Cardiac muscle cell (in vitro differentiated cells and primary cell): ENCODE results near the gene ABHD12. TPM values are rescaled to one million over a fixed set of nuclear protein-coding genes. Genes with fewer than 3 reads are reported as not detected.

Experiments used
- DNase-seq, 2 donors: peaks; one replicate each; pipeline versions ENCODE4 v3.0.0 to v3.0.0-alpha.2; 2010 to 2017; ENCODE audit warnings: low read depth in 1 of 2, low spot score in 1 of 2
- H3K27ac ChIP-seq: fragments of 200-600 bp; sonication (generic); 2 replicates; pipeline ENCODE4 v1.5.1; 2016
- H3K27me3 ChIP-seq: fragments of 200-600 bp; sonication (generic); 2 replicates; pipeline ENCODE4 v1.6.0; 2016; ENCODE audit warnings: control low read depth
- H3K36me3 ChIP-seq: fragments of 200-600 bp; sonication (generic); 2 replicates; pipeline ENCODE4 v1.5.1; 2016; ENCODE audit warnings: control low read depth
- H3K4me1 ChIP-seq: fragments of 200-600 bp; sonication (generic); 2 replicates; pipeline ENCODE4 v1.8.1; 2017; ENCODE audit warnings: low read depth, mild to moderate bottlenecking, mixed run types
- H3K4me3 ChIP-seq: fragments of 200-600 bp; sonication (generic); 2 replicates; pipeline ENCODE4 v1.5.1; 2016; ENCODE audit warnings: mild to moderate bottlenecking
- H3K9me3 ChIP-seq: fragments of 200-600 bp; sonication (generic); 2 replicates; pipeline ENCODE4 v1.5.1; 2017; ENCODE audit warnings: low read depth, mild to moderate bottlenecking, control low read depth
- polyA plus RNA-seq: library from polyadenylated mRNA; unstranded; fragments of >200 nt; fragmentation: Nextera tagmentation; extraction: Ambion mirVana; gene quantifications from 2 replicates; pipeline ENCODE4 v1.2.1, GENCODE V29; 2016
- total RNA-seq: library from RNA; depleted of rRNA; stranded (reverse); fragments of >200 nt; gene quantifications from 2 replicates; pipeline ENCODE4 v1.2.3, GENCODE V29; 2016
- TF ChIP-seq, protein P1 (sequence below): IDR thresholded peaks from 2 replicates; pipeline ENCODE4 v1.5.1; 2012; ENCODE audit warnings: low read depth, mild to moderate bottlenecking, low read length

Gene ABHD12
- total and polyA plus RNA-seq, 2 experiments from 2014 or later = 57.4 to 113 TPM

DNA sequence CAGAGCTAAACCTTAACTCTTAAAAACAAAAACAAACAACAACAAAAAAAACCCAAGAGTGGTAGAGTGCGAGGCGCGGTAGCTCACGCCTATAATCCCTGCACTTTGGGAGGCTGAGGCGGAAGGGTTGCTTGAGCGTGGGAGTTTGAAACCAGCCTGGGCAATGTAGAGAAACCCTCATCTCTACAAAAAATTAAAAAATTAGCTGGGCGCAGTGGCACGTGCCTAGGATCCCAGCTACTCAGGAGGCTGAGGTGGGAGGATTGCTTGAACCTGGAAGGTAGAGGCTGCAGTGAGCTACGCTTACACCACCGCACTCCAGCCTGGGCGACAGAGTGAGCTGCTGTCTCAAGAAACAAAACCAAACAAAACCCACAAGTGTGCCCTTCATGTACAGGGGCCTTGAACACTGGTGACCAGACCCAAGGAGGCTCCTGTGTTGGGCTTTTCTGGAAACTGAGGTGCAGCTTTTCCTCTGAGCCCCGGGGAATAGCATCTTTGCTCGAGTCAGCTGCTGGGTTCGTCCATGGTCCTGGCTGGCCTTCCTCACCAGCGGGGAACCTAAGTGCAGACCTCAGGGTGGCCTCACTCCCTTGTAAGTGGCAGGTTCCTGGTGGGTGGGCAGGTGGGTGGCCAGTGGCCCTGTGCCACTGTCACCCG, 102.9 kb downstream of the ABHD12 start:
- TF ChIP-seq, protein P1, sequence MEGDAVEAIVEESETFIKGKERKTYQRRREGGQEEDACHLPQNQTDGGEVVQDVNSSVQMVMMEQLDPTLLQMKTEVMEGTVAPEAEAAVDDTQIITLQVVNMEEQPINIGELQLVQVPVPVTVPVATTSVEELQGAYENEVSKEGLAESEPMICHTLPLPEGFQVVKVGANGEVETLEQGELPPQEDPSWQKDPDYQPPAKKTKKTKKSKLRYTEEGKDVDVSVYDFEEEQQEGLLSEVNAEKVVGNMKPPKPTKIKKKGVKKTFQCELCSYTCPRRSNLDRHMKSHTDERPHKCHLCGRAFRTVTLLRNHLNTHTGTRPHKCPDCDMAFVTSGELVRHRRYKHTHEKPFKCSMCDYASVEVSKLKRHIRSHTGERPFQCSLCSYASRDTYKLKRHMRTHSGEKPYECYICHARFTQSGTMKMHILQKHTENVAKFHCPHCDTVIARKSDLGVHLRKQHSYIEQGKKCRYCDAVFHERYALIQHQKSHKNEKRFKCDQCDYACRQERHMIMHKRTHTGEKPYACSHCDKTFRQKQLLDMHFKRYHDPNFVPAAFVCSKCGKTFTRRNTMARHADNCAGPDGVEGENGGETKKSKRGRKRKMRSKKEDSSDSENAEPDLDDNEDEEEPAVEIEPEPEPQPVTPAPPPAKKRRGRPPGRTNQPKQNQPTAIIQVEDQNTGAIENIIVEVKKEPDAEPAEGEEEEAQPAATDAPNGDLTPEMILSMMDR = no peak
- Histone ChIP-seq H3K36me3 (peaks cover 81% of the 10 kb centered on the region), H3K4me3 (no peak overlapping the region)

DNA sequence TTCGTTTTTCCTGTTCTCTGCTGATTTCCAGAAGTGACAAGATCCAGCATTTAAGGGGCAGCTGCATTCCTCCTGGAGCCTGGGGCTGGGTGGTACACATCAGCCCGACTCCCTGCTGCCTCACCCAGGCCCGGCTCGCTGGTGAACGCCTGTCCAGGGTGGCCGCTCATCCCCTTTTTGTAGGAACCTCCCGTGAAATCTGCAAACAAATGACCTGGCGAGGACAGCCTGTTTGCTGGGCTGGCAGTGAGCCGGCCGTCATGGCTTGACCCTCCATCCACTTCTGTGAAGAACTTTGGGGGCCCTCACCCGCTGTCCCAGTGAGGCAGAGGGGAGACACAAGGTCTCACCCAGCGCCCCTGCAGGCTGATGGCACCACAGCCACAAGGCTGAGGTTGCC, 103.7 kb downstream of the ABHD12 start:
- no peak for DNase-seq
- H3K9me3 ChIP-seq = no peaks in the 10 kb centered on the region
- H3K27me3 ChIP-seq = no peaks in the 10 kb centered on the region
- no peaks in the 10 kb centered on the region for H3K4me1 ChIP-seq
- H3K4me3 ChIP-seq = no peak overlapping the region
- peaks cover 85% of the 10 kb centered on the region for H3K36me3 ChIP-seq
- H3K27ac ChIP-seq = no peak overlapping the region
- TF ChIP-seq, protein P1 = no peak

More for the DNA sequence above, 102.9 kb downstream of the ABHD12 start:
- Histone ChIP-seq H3K4me1 (no peaks in the 10 kb centered on the region), H3K9me3 (no peaks in the 10 kb centered on the region), H3K27me3 (no peaks in the 10 kb centered on the region), H3K27ac (no peak overlapping the region)
- DNase-seq = no peak

GRCh38 chr20:25285856-25286798, 104.5 kb downstream of the ABHD12 start:
- peaks cover 88% of the 10 kb centered on the region for H3K36me3 ChIP-seq
- TF ChIP-seq, protein P1 = no peak
- no peak overlapping the region for H3K4me3 ChIP-seq
- H3K9me3 ChIP-seq = no peaks in the 10 kb centered on the region
- no peaks in the 10 kb centered on the region for H3K27me3 ChIP-seq
- no peak for DNase-seq
- no peak overlapping the region for H3K27ac ChIP-seq
- no peaks in the 10 kb centered on the region for H3K4me1 ChIP-seq

DNA sequence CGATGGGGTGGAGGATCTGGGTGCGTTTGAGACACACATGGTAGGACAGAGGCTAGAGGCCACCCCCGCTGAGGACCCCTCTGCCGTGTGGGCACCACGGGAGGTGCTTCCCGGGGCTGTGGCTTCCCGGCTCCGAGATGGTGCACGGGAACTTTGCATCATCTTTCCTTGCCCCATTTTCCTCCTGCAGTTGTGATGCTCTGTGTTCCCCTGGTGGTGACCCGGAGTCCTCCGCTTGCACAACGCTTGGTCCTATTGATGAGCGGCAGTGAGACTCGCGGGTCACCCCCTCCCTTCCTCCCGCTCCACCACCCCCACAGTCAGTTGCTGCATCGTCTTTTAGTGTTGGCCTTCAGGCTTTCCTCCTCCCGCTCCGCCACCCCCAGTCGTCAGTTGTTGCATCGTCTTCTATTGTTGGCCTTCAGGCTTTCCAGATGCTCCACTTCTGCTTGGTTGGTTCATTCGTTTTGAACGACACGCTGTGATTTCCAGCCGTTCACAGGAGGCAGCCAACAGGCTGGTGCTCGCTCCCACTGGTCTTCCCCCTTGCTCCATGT, 105.5 kb downstream of the ABHD12 start:
- Histone ChIP-seq H3K27me3 (no peaks in the 10 kb centered on the region), H3K4me3 (no peak overlapping the region), H3K36me3 (peaks cover 85% of the 10 kb centered on the region), H3K27ac (no peak overlapping the region), H3K9me3 (no peaks in the 10 kb centered on the region), H3K4me1 (no peaks in the 10 kb centered on the region)
- TF ChIP-seq, protein P1 = no peak
- DNase-seq = no peak

DNA sequence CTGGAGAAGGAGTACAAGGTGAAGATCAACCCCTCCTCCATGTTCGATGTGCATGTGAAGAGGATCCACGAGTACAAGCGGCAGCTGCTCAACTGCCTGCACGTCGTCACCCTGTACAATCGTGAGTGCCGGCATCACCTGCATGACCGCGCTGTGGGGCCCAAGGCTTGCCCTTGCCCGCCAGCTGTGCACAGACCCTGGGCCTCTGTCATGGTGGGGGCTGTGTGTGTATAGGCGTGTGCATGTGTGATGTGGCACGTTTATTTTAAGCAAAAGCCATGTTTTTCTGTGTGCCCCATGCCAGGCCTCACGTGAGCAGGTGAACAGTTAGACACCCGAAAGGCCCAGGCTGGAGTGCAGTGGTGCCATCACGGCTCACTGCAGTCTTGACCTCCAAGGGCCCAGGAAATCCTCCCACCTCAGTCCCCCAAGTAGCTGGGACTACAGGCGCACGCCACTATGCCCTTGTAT, 106.5 kb downstream of the ABHD12 start:
- no peaks in the 10 kb centered on the region for H3K9me3 ChIP-seq
- DNase-seq = no peak
- no peaks in the 10 kb centered on the region for H3K4me1 ChIP-seq
- no peak overlapping the region for H3K27ac ChIP-seq
- no peak overlapping the region for H3K4me3 ChIP-seq
- TF ChIP-seq, protein P1 = no peak
- no peaks in the 10 kb centered on the region for H3K27me3 ChIP-seq
- peaks cover 79% of the 10 kb centered on the region for H3K36me3 ChIP-seq
